H1 (cell line): Measurements from ENCODE around the gene ZBTB20. TPM values are rescaled to one million over a fixed set of nuclear protein-coding genes. Genes with fewer than 3 reads are reported as not detected.

Source experiments
- CTCF ChIA-PET: fragments of 300-600 bp; sonication (Branson Sonifier 250); formaldehyde crosslinking; loops from one replicate; lab custom pipeline; 2021; ENCODE audit not compliant: partially characterized antibody; lab: Charles Lee
- POLR2A ChIA-PET: fragments of 300-600 bp; sonication (Branson Sonifier 250); formaldehyde crosslinking; loops from one replicate; lab custom pipeline; 2021; ENCODE audit warnings: inconsistent platforms; ENCODE audit not compliant: partially characterized antibody; lab: Charles Lee
- DNase-seq, 2 experiments: peaks; one replicate each; pipeline versions ENCODE4 v3.0.0 to v3.0.0-alpha.2; 2010 to 2022; ENCODE audit warnings: low spot score in 2 of 2, low read depth in 1 of 2, mixed read lengths in 1 of 2
- FAIRE-seq: peaks from 2 replicates; lab custom pipeline; 2011; peaks lifted over from hg19 to GRCh38; lab: Jason Lieb, UNC
- H2AFZ ChIP-seq: 2 replicates; pipeline ENCODE4 v1.8.1; 2012; ENCODE audit warnings: low read length, inconsistent platforms
- H2AK5ac ChIP-seq: 2 replicates; pipeline ENCODE4 v1.6.1; 2013; ENCODE audit warnings: low read depth, low read length
- H2BK120ac ChIP-seq: replicated peaks from 2 replicates; pipeline ENCODE3; 2013; ENCODE audit warnings: low read depth, low read length, inconsistent platforms
- H2BK12ac ChIP-seq: 2 replicates; pipeline ENCODE4 v1.6.1; 2013; ENCODE audit warnings: low read depth, low read length
- H2BK15ac ChIP-seq: 2 replicates; pipeline ENCODE4 v1.6.1; 2013; ENCODE audit warnings: low read length
- H2BK20ac ChIP-seq: 2 replicates; pipeline ENCODE4 v1.6.1; 2013; ENCODE audit warnings: low read length
- H2BK5ac ChIP-seq: 2 replicates; pipeline ENCODE4 v1.6.1; 2013; ENCODE audit warnings: low read depth, low read length
- H3K14ac ChIP-seq: 2 replicates; pipeline ENCODE4 v1.6.1; 2013; ENCODE audit warnings: inconsistent platforms; ENCODE audit not compliant: insufficient read length
- H3K18ac ChIP-seq: 2 replicates; pipeline ENCODE4 v1.6.1; 2013; ENCODE audit warnings: low read length; ENCODE audit errors: extremely low read depth
- H3K23ac ChIP-seq: 2 replicates; pipeline ENCODE4 v1.6.1; 2013; ENCODE audit warnings: inconsistent platforms; ENCODE audit not compliant: insufficient read length
- H3K23me2 ChIP-seq: 2 replicates; pipeline ENCODE4 v1.6.1; 2013; ENCODE audit warnings: low read depth, low read length
- H3K27ac ChIP-seq: 2 replicates; pipeline ENCODE4 v1.6.1; 2011; ENCODE audit warnings: low read depth, low read length, inconsistent platforms
- H3K27me3 ChIP-seq, 4 experiments: replicated peaks in 1 of 4; 1 replicate in 1 of 4; 2 replicates in 3 of 4; pipeline versions ENCODE4 v1.6.1 to v1.8.1; 2011 to 2013; ENCODE audit warnings: low read length in 3 of 4, mild to moderate bottlenecking in 3 of 4, inconsistent platforms in 2 of 4, mixed read lengths in 2 of 4, moderate library complexity in 1 of 4; ENCODE audit not compliant: control insufficient read depth in 3 of 4, insufficient read depth in 3 of 4; ENCODE audit errors: extremely low read depth in 1 of 4
- H3K36me3 ChIP-seq, 4 experiments: 2 replicates each; pipeline versions ENCODE4 v1.6.1 to v1.8.1; 2011 to 2013; ENCODE audit warnings: mild to moderate bottlenecking in 4 of 4, low read length in 3 of 4, moderate library complexity in 2 of 4, control low read depth in 1 of 4, inconsistent platforms in 1 of 4; ENCODE audit not compliant: insufficient read depth in 4 of 4, control insufficient read depth in 2 of 4
- H3K4ac ChIP-seq: replicated peaks from 2 replicates; pipeline ENCODE3; 2013; ENCODE audit warnings: low read length, low read depth, mixed read lengths, inconsistent platforms; ENCODE audit not compliant: insufficient read length
- H3K4me1 ChIP-seq, 4 experiments: replicated peaks in 1 of 4; 1 replicate in 1 of 4; 2 replicates in 3 of 4; pipeline versions ENCODE4 v1.6.1 to v1.8.1; 2011 to 2013; ENCODE audit warnings: low read length in 3 of 4, inconsistent platforms in 2 of 4, mixed read lengths in 1 of 4; ENCODE audit not compliant: insufficient read depth in 4 of 4, control insufficient read depth in 3 of 4
- H3K4me2 ChIP-seq, 2 experiments: 2 replicates each; pipeline versions ENCODE4 v1.6.1 to v1.8.1; 2011 to 2013; ENCODE audit warnings: low read depth in 2 of 2, low read length in 2 of 2, control low read depth in 1 of 2, inconsistent platforms in 1 of 2, mild to moderate bottlenecking in 1 of 2; ENCODE audit not compliant: insufficient read depth in 1 of 2
- H3K4me3 ChIP-seq, 4 experiments: fragments of 200-600, 300-600 bp in 1 of 4; sonication (generic), shearing (Covaris generic), sonication (Bioruptor Twin) in 1 of 4; 2 replicates each; pipeline versions ENCODE4 v1.5.1 to v1.8.1; 2011 to 2016; ENCODE audit warnings: low read length in 4 of 4, low read depth in 3 of 4, control low read depth in 2 of 4, inconsistent platforms in 2 of 4, mild to moderate bottlenecking in 2 of 4, mixed read lengths in 1 of 4, moderate library complexity in 1 of 4; ENCODE audit not compliant: insufficient read depth in 2 of 4; ENCODE audit errors: extremely low read depth in 1 of 4
- H3K56ac ChIP-seq: replicated peaks from 2 replicates; pipeline ENCODE3; 2013; ENCODE audit warnings: low read depth, mild to moderate bottlenecking, mixed read lengths, low read length, inconsistent platforms; ENCODE audit not compliant: insufficient read length
- H3K79me1 ChIP-seq: 2 replicates; pipeline ENCODE4 v1.6.1; 2013; ENCODE audit warnings: low read depth, low read length, control low read depth
- H3K79me2 ChIP-seq, 2 experiments: 2 replicates each; pipeline versions ENCODE4 v1.6.1 to v1.8.1; 2012 to 2013; ENCODE audit warnings: low read length in 2 of 2, mild to moderate bottlenecking in 2 of 2, inconsistent platforms in 1 of 2; ENCODE audit not compliant: insufficient read depth in 2 of 2, control insufficient read depth in 1 of 2
- H3K9ac ChIP-seq, 4 experiments: replicated peaks in 1 of 4; 1 replicate in 1 of 4; 2 replicates in 3 of 4; pipeline versions ENCODE4 v1.6.1 to v1.8.1; 2011 to 2013; ENCODE audit warnings: low read depth in 3 of 4, low read length in 3 of 4, control low read depth in 2 of 4, mild to moderate bottlenecking in 2 of 4, moderate library complexity in 2 of 4, inconsistent platforms in 1 of 4; ENCODE audit errors: extremely low read depth in 1 of 4
- H3K9me3 ChIP-seq, 2 experiments: 2 replicates each; pipeline versions ENCODE4 v1.6.1 to v1.8.1; 2012 to 2013; ENCODE audit warnings: mild to moderate bottlenecking in 2 of 2, moderate library complexity in 2 of 2, control low read depth in 1 of 2, inconsistent platforms in 1 of 2, low read depth in 1 of 2, low read length in 1 of 2, mixed read lengths in 1 of 2; ENCODE audit not compliant: insufficient read depth in 2 of 2
- H4K20me1 ChIP-seq, 2 experiments: replicated peaks in 1 of 2; 2 replicates each; pipeline versions ENCODE3 to v1.8.1; 2011 to 2013; ENCODE audit warnings: inconsistent platforms in 2 of 2, low read length in 2 of 2, mild to moderate bottlenecking in 1 of 2; ENCODE audit not compliant: insufficient read depth in 2 of 2, control insufficient read depth in 1 of 2
- H4K5ac ChIP-seq: 2 replicates; pipeline ENCODE4 v1.6.1; 2013; ENCODE audit warnings: low read length, low read depth, mixed read lengths, inconsistent platforms; ENCODE audit not compliant: insufficient read length
- H4K8ac ChIP-seq: 2 replicates; pipeline ENCODE4 v1.8.0; 2013; ENCODE audit warnings: mild to moderate bottlenecking, moderate library complexity, low read length, inconsistent platforms; ENCODE audit not compliant: insufficient read depth; ENCODE audit errors: extremely low read depth
- H4K91ac ChIP-seq: replicated peaks from 2 replicates; pipeline ENCODE3; 2013; ENCODE audit warnings: low read length, mixed read lengths, inconsistent platforms; ENCODE audit not compliant: insufficient read length
- CBX5 ChIP-seq: fragments of 300-800, 300-1000 bp; sonication (generic); IDR thresholded peaks from 2 replicates; pipeline ENCODE4 v1.7.1; 2016; ENCODE audit warnings: antibody characterized with exemption, low read length, low read depth
- CEBPB ChIP-seq: IDR thresholded peaks from 2 replicates; pipeline ENCODE4 v1.6.1; 2012; ENCODE audit warnings: low read depth, low read length
- CHD1 ChIP-seq: IDR thresholded peaks from 2 replicates; pipeline ENCODE4 v1.6.1; 2012; ENCODE audit warnings: low read depth, low read length, improper control_type of control experiment
- CTBP2 ChIP-seq: IDR thresholded peaks from 2 replicates; pipeline ENCODE4 v1.7.0; 2011; ENCODE audit warnings: borderline replicate concordance, mild to moderate bottlenecking, moderate library complexity, mixed read lengths, low read length; ENCODE audit not compliant: insufficient read depth, insufficient read length
- GTF2F1 ChIP-seq: IDR thresholded peaks from 2 replicates; pipeline ENCODE4 v1.6.1; 2012; ENCODE audit warnings: low read depth, low read length, improper control_type of control experiment, borderline replicate concordance
- JUN ChIP-seq: IDR thresholded peaks from 2 replicates; pipeline ENCODE4 v1.6.1; 2011; ENCODE audit warnings: low read depth, mild to moderate bottlenecking, improper control_type of control experiment, low read length
- KDM4A ChIP-seq: IDR thresholded peaks from one replicate; pipeline ENCODE4 v1.7.1; 2012; ENCODE audit warnings: low read depth, mild to moderate bottlenecking, moderate library complexity, low read length, inconsistent platforms; ENCODE audit not compliant: severe bottlenecking
- RNF2 ChIP-seq: fragments of 200-900, 300-1000 bp; sonication (generic); IDR thresholded peaks from 2 replicates; pipeline ENCODE4 v1.7.1; 2016; ENCODE audit warnings: borderline replicate concordance, low read depth, mild to moderate bottlenecking, antibody characterized with exemption, low read length; ENCODE audit not compliant: poor library complexity, severe bottlenecking; ENCODE audit errors: missing control alignments
- SRF ChIP-seq: IDR thresholded peaks from 2 replicates; pipeline ENCODE4 v1.6.1; 2011; ENCODE audit warnings: mild to moderate bottlenecking, low read depth, low read length, moderate library complexity
- TAF7 ChIP-seq: optimal IDR thresholded peaks from 2 replicates; pipeline ENCODE3; 2011; ENCODE audit warnings: low read depth, mild to moderate bottlenecking, inconsistent platforms, low read length, moderate library complexity, borderline replicate concordance
- TCF12 ChIP-seq: IDR thresholded peaks from 2 replicates; pipeline ENCODE4 v1.6.1; 2011; ENCODE audit warnings: low read depth, mild to moderate bottlenecking, low read length
- TEAD4 ChIP-seq: IDR thresholded peaks from 2 replicates; pipeline ENCODE4 v1.6.1; 2012; ENCODE audit warnings: low read depth, low read length, inconsistent platforms, mixed read lengths
- YY1 ChIP-seq: IDR thresholded peaks from 2 replicates; pipeline ENCODE4 v1.6.1; 2011; ENCODE audit warnings: low read depth, mild to moderate bottlenecking, low read length
- ZNF274 ChIP-seq: IDR thresholded peaks from 2 replicates; pipeline ENCODE4 v1.7.0; 2012; ENCODE audit warnings: low read length, borderline replicate concordance; ENCODE audit errors: extremely low read depth
- WGBS, 2 experiments: shearing (Covaris generic) in 1 of 2; methylation state at CpG; one replicate each; pipeline versions ENCODE4 v1.1.6 to v1.1.7; 2013 to 2015; ENCODE audit warnings: low lambda C conversion rate in 2 of 2, mixed read lengths in 2 of 2, inconsistent platforms in 1 of 2, low coverage in 1 of 2, missing lambda C conversion rate in 1 of 2; ENCODE audit not compliant: insufficient replicate concordance in 2 of 2, insufficient coverage in 1 of 2, insufficient read length in 1 of 2; ENCODE audit errors: extremely low coverage in 1 of 2, missing lambda C conversion rate in 1 of 2; 5-methylcytosine and 5-hydroxymethylcytosine counted together
- polyA plus RNA-seq, 7 experiments: library from polyadenylated mRNA; depleted of rRNA in 3 of 7; stranded (reverse) in 5 of 7; unstranded in 2 of 7; fragments of >200 nt in 5 of 7; fragments of 200-250 nt in 2 of 7; gene quantifications; 1 replicate in 5 of 7; 2 replicates in 1 of 7; 4 replicates in 1 of 7; pipeline versions ENCODE4 v1.2.1 to v1.2.3, GENCODE V29; 2011 to 2013; ENCODE audit warnings: missing spikeins in 2 of 7, mixed read lengths in 2 of 7
- total RNA-seq: library from RNA; stranded (reverse); fragmentation: NEBNext Ultra II Directional; extraction: Animal tissue kit (Norgen Biotek cat#: 25700); gene quantifications from 2 replicates; pipeline ENCODE4 v1.2.1, GENCODE V29; 2021

Gene ZBTB20
- total and polyA plus RNA-seq, 2 of the 8 experiments (the other 6 are each of a cell fraction or from before 2014, with no cell fraction given), result 0.35 to 1.3 TPM

DNA sequence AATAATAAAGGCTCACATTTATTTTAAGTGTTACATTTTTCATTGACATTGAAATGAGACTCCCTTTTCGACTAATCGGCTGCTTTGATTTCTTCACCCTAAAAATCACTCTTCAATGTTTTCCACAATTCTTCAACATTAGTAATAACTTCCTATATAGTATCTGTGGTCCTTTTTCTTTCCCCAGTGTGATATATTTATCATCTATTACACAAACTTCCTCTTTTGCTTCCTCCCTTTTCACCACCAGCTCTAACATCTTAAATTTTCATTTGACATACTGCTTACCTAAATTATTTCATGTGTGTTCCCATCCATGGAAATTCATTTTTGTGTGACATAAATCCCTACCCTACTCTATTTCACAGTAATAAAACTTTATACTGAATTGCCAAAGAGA is 608.9 kb downstream of the ZBTB20 start:
- no peak for FAIRE-seq
- TF ChIP-seq RNF2 (no peak), GTF2F1 (no peak), TAF7 (no peak), TCF12 (no peak), CTBP2 (no peak), CBX5 (no peak), SRF (no peak), TEAD4 (no peak), KDM4A (no peak), YY1 (no peak), CHD1 (no peak), JUN (no peak), ZNF274 (no peak), CEBPB (no peak)

More for the DNA sequence above, 608.9 kb downstream of the ZBTB20 start:
- Histone ChIP-seq H3K4me1 (peaks cover 0 to 18% (median 0%) of the 10 kb centered on the region in 4 experiments; a peak in 1 of 7 replicates), H2BK12ac (no peak overlapping the region), H3K56ac (no peak overlapping the region), H3K23me2 (peaks cover 2% of the 10 kb centered on the region; the same call in 1 of the 2 replicates), H3K18ac (no peak overlapping the region), H3K9ac (no peak overlapping the region), H2BK20ac (no peak overlapping the region), H3K4ac (no peak overlapping the region), H3K9me3 (no peaks in the 10 kb centered on the region), H3K4me2 (no peak overlapping the region), H3K27ac (no peak overlapping the region), H2BK120ac (no peak overlapping the region), H4K5ac (no peak overlapping the region), H3K79me2 (no peaks in the 10 kb centered on the region), H2BK5ac (no peak overlapping the region), H3K14ac (no peak overlapping the region), H4K20me1 (no peaks in the 10 kb centered on the region), H3K23ac (no peak overlapping the region), H3K36me3 (no peaks in the 10 kb centered on the region), H2BK15ac (no peak overlapping the region), H3K79me1 (no peaks in the 10 kb centered on the region), H2AFZ (no peak overlapping the region), H2AK5ac (no peak overlapping the region), H4K8ac (no peak overlapping the region), H3K4me3 (no peak overlapping the region), H3K27me3 (no peaks in the 10 kb centered on the region), H4K91ac (no peak overlapping the region)
- POLR2A ChIA-PET, result no interaction called here
- CTCF ChIA-PET, result interaction anchor here (1.0 kb wide), 1 partner anchor 9 kb away, joined by 4 read pairs; no protein-coding TSS in a partner anchor
- 98% methylated on average over 2 of the region's 2 CpGs; no CpG with 5 or more reads in 1 of the 2 experiments for WGBS, 2 experiments
- DNase-seq, result no peak
